Neural crest cell (in vitro differentiated cells): ENCODE results near the gene CCDC182. TPM values are rescaled to one million over a fixed set of nuclear protein-coding genes. Genes with fewer than 3 reads are reported as not detected.

Source experiments
- DNase-seq: peaks from one replicate; pipeline ENCODE4 v3.0.0; 2021; ENCODE audit warnings: low read depth, mixed read lengths, low spot score
- H3K27ac Mint-ChIP-seq: one replicate; pipeline ENCODE4 v1.8.0; 2021; ENCODE audit warnings: mild to moderate bottlenecking, mixed read lengths; ENCODE audit not compliant: unreplicated experiment
- H3K27me3 Mint-ChIP-seq: 2 replicates; pipeline ENCODE4 v1.8.0; 2021; ENCODE audit warnings: low read depth, mild to moderate bottlenecking, mixed read lengths
- H3K36me3 Mint-ChIP-seq: 2 replicates; pipeline ENCODE4 v1.8.0; 2021; ENCODE audit warnings: low read depth, mild to moderate bottlenecking, mixed read lengths
- H3K4me1 Mint-ChIP-seq: 2 replicates; pipeline ENCODE4 v1.8.0; 2021; ENCODE audit warnings: mixed read lengths
- H3K4me3 Mint-ChIP-seq: one replicate; pipeline ENCODE4 v1.8.0; 2021; ENCODE audit warnings: mild to moderate bottlenecking, mixed read lengths
- H3K9me3 Mint-ChIP-seq: 2 replicates; pipeline ENCODE4 v1.8.0; 2021; ENCODE audit warnings: mixed read lengths
- long read RNA-seq: library from polyadenylated mRNA; unstranded; transcript quantifications from one replicate; pipeline ENCODE4 v2.0.0, GENCODE V29; 2020
- total RNA-seq: library from RNA; stranded (reverse); gene quantifications from 2 replicates; pipeline ENCODE4 v1.2.1, GENCODE V29; 2021
- TF ChIP-seq, protein P1 (sequence below): fragments of 200-600 bp; sonication (generic); conservative IDR thresholded peaks from 2 replicates; pipeline ENCODE4 v1.5.0; 2021; ENCODE audit warnings: antibody characterized with exemption, mild to moderate bottlenecking

CCDC182 gene
- not detected in 2 replicates for total RNA-seq
- long read RNA-seq: 0 reads

DNA sequence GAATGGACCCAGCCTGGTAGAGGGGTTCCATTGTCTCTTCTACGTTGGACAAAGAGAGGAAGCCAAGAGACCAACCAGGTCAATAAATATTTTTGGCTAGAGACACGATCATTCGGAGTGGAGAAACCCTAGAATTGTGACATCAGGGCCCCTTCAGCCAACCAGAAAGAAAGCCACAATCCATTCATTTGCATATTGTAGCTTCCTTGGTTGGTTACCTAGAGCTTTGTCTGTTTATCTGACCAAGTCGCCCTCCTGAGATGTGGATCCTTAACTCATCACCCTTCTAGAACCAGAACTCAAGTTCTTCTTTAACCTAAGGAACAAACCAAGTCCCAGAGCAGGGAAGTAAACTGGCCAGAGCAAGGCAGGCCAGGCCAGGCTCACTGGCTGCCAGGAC is at the start of gene CCDC182:
TSS of gene CCDC182 (minus strand) at position 58 of the 400 bp plus-strand sequence. CDS start at position 31, 27 bp downstream.
- TF ChIP-seq, protein P1, sequence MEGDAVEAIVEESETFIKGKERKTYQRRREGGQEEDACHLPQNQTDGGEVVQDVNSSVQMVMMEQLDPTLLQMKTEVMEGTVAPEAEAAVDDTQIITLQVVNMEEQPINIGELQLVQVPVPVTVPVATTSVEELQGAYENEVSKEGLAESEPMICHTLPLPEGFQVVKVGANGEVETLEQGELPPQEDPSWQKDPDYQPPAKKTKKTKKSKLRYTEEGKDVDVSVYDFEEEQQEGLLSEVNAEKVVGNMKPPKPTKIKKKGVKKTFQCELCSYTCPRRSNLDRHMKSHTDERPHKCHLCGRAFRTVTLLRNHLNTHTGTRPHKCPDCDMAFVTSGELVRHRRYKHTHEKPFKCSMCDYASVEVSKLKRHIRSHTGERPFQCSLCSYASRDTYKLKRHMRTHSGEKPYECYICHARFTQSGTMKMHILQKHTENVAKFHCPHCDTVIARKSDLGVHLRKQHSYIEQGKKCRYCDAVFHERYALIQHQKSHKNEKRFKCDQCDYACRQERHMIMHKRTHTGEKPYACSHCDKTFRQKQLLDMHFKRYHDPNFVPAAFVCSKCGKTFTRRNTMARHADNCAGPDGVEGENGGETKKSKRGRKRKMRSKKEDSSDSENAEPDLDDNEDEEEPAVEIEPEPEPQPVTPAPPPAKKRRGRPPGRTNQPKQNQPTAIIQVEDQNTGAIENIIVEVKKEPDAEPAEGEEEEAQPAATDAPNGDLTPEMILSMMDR: no peak

DNA sequence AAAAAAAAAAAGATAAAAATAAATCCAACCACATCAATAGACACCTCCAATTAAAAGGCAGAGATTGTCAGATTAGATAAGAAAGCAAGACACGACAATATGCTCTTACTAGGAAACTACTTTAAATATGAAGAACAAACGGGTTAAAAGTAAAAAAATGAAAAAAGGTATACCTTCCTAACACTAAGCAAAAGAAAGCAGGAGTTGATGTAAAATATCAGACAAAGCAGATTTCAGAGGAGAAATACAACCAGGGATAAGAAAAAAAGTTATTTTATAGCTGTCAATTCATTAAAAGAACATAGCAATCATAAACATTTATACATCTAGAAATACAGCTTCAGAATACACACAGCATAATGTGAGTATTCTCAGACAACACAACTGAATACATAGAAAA is 49.7 kb upstream of the CCDC182 start:
- Mint-ChIP-seq H3K4me1 (no peaks in the 10 kb centered on the region), H3K27ac (no peak overlapping the region), H3K9me3 (peaks cover 9% of the 10 kb centered on the region), H3K4me3 (no peak overlapping the region), H3K36me3 (no peaks in the 10 kb centered on the region), H3K27me3 (no peaks in the 10 kb centered on the region)
- TF ChIP-seq, protein P1: no peak
- no peak for DNase-seq

More for the DNA sequence above, at the start of gene CCDC182:
- Mint-ChIP-seq H3K9me3 (no peaks in the 10 kb centered on the region), H3K27ac (peak within 1 kb of the TSS; percentile 44), H3K27me3 (no peaks in the 10 kb centered on the region), H3K36me3 (no peaks in the 10 kb centered on the region), H3K4me1 (peaks cover 20% of the 10 kb centered on the region), H3K4me3 (no peak within 1 kb of the TSS)
- no peak for DNase-seq

DNA sequence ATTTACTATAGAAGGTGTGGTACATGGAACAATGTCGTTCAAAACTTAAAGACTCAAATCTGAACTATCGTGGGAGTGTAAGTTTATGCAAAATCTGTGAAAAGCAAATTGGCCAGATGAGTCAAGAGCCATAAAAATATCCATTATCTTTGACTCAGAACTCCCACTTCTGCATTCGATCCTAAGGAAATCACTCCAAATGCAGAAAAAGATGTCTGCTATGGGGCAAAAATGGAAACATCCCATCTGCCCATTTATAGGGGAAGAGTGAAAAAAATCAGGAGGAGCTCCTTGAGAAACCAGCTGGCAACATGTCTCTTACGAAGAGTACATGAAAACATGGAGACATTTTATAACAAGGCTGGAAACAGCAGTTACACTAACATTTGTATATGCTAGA is 43.6 kb upstream of the CCDC182 start:
- TF ChIP-seq, protein P1: no peak
- Mint-ChIP-seq H3K4me1 (no peaks in the 10 kb centered on the region), H3K36me3 (no peaks in the 10 kb centered on the region), H3K9me3 (peaks cover 7% of the 10 kb centered on the region), H3K27ac (no peak overlapping the region), H3K4me3 (no peak overlapping the region), H3K27me3 (peaks cover 6% of the 10 kb centered on the region)
- DNase-seq: no peak

DNA sequence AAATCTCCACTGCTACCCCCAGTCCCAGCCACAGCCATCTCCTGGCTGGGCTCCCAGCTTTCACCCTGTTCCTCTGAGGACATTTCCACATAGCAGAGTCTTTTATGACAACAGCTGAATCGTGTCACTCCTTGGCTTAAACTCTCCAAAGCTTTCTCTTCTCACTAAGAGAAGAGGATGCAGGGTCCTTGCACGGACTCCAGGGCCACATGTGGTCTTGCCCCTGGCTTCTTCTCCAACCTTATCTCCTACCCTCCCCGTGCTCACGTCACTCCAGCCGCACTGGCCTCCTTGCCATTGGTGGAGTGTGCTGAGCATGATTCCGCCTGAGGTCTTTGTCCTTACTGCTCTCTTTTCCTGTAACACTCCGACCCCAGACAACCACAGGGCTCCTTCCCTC is 39.9 kb upstream of the CCDC182 start:
- H3K36me3 Mint-ChIP-seq: no peaks in the 10 kb centered on the region
- no peak for DNase-seq
- H3K9me3 Mint-ChIP-seq: no peaks in the 10 kb centered on the region
- peaks cover 6% of the 10 kb centered on the region for H3K27me3 Mint-ChIP-seq
- no peak overlapping the region for H3K27ac Mint-ChIP-seq
- no peak overlapping the region for H3K4me3 Mint-ChIP-seq
- TF ChIP-seq, protein P1: no peak
- peaks cover 17% of the 10 kb centered on the region for H3K4me1 Mint-ChIP-seq

DNA sequence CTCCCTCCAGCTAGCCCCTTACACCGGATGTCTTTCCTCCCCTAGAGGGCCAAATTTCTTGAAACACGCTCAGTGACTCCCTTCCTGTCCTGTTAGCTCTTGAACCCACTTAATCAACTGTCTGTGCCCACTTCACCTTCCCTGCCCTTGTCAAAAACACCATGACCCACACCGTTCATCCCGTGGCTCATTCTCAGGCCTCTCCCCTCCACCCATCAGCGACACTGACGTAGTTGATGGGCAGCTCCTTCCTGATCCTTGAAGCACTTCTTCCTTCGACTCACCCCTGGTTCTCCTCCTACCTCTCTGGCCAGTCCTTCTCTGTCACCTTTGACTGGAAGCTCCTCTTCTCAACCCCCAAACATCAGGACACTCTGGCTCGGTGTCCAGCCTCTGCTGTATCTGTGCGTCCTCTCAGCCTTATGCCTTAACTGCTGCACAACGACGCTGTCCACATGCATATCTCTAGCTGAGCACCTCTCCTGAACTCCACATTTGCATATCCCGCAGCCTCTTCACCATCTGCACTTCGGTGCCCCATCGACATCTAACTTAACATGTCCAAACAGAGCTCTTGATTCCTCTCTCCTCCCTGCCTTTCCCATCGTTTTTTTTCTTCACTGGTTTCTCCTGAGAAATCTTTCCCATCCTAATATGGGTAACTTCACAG is 39.3 kb upstream of the CCDC182 start:
- H3K36me3 Mint-ChIP-seq: no peaks in the 10 kb centered on the region
- H3K4me3 Mint-ChIP-seq: no peak overlapping the region
- TF ChIP-seq, protein P1: no peak
- peaks cover 21% of the 10 kb centered on the region for H3K4me1 Mint-ChIP-seq
- peaks cover 3% of the 10 kb centered on the region for H3K27me3 Mint-ChIP-seq
- H3K27ac Mint-ChIP-seq: no peak overlapping the region
- no peaks in the 10 kb centered on the region for H3K9me3 Mint-ChIP-seq
- DNase-seq: no peak
